T-helper 2 cell treated with Interferon-gamma antibody and Interleukin-4, amounts not matched to agents 100 ng/mL and 5 ng/mL, for 36 hours (primary cell): ENCODE measurements around the gene CHRNB1. TPM values are rescaled to one million over a fixed set of nuclear protein-coding genes. Genes with fewer than 3 reads are reported as not detected.

ENCODE experiments used
- total RNA-seq: library from RNA; stranded (reverse); gene quantifications from 2 replicates; pipeline ENCODE4 v1.2.3, GENCODE V29; 2022

CHRNB1 gene
- total RNA-seq, 1 donor from 2014 or later = 11.4 TPM

Other genes starting within 250 kb of the CHRNB1 start
- 9.1 and 9.6 TPM in 2 replicates for gene DLG4, start 225.2 kb upstream of the CHRNB1 start, total RNA-seq
- gene ACADVL, start 225.1 kb upstream of the CHRNB1 start, total RNA-seq = 340 and 346 TPM in 2 replicates
- gene DVL2, start 210.5 kb upstream of the CHRNB1 start, total RNA-seq = 46.4 and 51.1 TPM in 2 replicates
- gene PHF23, start 205.6 kb upstream of the CHRNB1 start, total RNA-seq = 53.4 and 55.1 TPM in 2 replicates
- gene GABARAP, start 202.6 kb upstream of the CHRNB1 start, total RNA-seq = 223 and 242 TPM in 2 replicates
- gene CTDNEP1, start 193.3 kb upstream of the CHRNB1 start, total RNA-seq = 170 and 179 TPM in 2 replicates
- 56.5 and 57.8 TPM in 2 replicates for gene ELP5, start 192.8 kb upstream of the CHRNB1 start, total RNA-seq
- gene CLDN7, start 182.6 kb upstream of the CHRNB1 start, total RNA-seq = 0.32 and 0.39 TPM in 2 replicates
- gene SLC2A4, start 163.3 kb upstream of the CHRNB1 start, total RNA-seq = 0.07 TPM in 1 of 2 replicates, not detected in the other
- 1.3 and 1.4 TPM in 2 replicates for gene YBX2, start 150.4 kb upstream of the CHRNB1 start, total RNA-seq
- gene EIF5A, start 137.4 kb upstream of the CHRNB1 start, total RNA-seq = 709 TPM in 2 replicates
- gene GPS2, start 129.7 kb upstream of the CHRNB1 start, total RNA-seq = 78.5 and 83.2 TPM in 2 replicates
- gene NEURL4, start 115.7 kb upstream of the CHRNB1 start, total RNA-seq = 38.5 and 44.1 TPM in 2 replicates
- gene ACAP1, start 108.5 kb upstream of the CHRNB1 start, total RNA-seq = 580 and 590 TPM in 2 replicates
- gene KCTD11, start 92.9 kb upstream of the CHRNB1 start, total RNA-seq = 8.2 TPM in 2 replicates
- gene TMEM95, start 89.9 kb upstream of the CHRNB1 start, total RNA-seq = not detected in 2 replicates
- 1.2 and 1.4 TPM in 2 replicates for gene TNK1, start 64.0 kb upstream of the CHRNB1 start, total RNA-seq
- 141 and 147 TPM in 2 replicates for gene PLSCR3, start 50.5 kb upstream of the CHRNB1 start, total RNA-seq
- 54.3 and 56.3 TPM in 2 replicates for gene TMEM256, start 41.0 kb upstream of the CHRNB1 start, total RNA-seq
- gene NLGN2, start 37.2 kb upstream of the CHRNB1 start, total RNA-seq = 1.2 TPM in 2 replicates
- gene SPEM1, start 24.7 kb upstream of the CHRNB1 start, total RNA-seq = not detected in 2 replicates
- not detected in 2 replicates for gene SPEM2, start 19.4 kb upstream of the CHRNB1 start, total RNA-seq
- gene SPEM3, start 16.2 kb upstream of the CHRNB1 start, total RNA-seq = not detected in 2 replicates
- gene TMEM102, start 9.6 kb upstream of the CHRNB1 start, total RNA-seq = 14.4 TPM in 2 replicates
- gene FGF11, start 5.5 kb upstream of the CHRNB1 start, total RNA-seq = 5.6 and 5.8 TPM in 2 replicates
- gene ZBTB4, start 34.6 kb downstream of the CHRNB1 start, total RNA-seq = 21.6 and 22.3 TPM in 2 replicates
- gene SLC35G6, start 36.4 kb downstream of the CHRNB1 start, total RNA-seq = not detected in 2 replicates
- gene POLR2A, start 39.3 kb downstream of the CHRNB1 start, total RNA-seq = 192 and 200 TPM in 2 replicates
- gene TNFSF12, start 104.0 kb downstream of the CHRNB1 start, total RNA-seq = 66.6 and 67.0 TPM in 2 replicates
- 3.2 TPM in 2 replicates for gene TNFSF13, start 113.7 kb downstream of the CHRNB1 start, total RNA-seq
- gene SENP3, start 116.9 kb downstream of the CHRNB1 start, total RNA-seq = 50.9 and 55.3 TPM in 2 replicates
- 8.3 and 9.4 TPM in 2 replicates for gene CD68, start 134.6 kb downstream of the CHRNB1 start, total RNA-seq
- 79.6 and 79.9 TPM in 2 replicates for gene MPDU1, start 138.8 kb downstream of the CHRNB1 start, total RNA-seq
- gene SOX15, start 145.0 kb downstream of the CHRNB1 start, total RNA-seq = 0.25 and 0.50 TPM in 2 replicates
- 30.3 and 31.7 TPM in 2 replicates for gene FXR2, start 169.8 kb downstream of the CHRNB1 start, total RNA-seq
- gene SAT2, start 182.8 kb downstream of the CHRNB1 start, total RNA-seq = 17.8 and 18.2 TPM in 2 replicates
- not detected in 2 replicates for gene SHBG, start 185.1 kb downstream of the CHRNB1 start, total RNA-seq
- 0.16 and 0.25 TPM in 2 replicates for gene ATP1B2, start 205.9 kb downstream of the CHRNB1 start, total RNA-seq
- gene TP53, start 242.4 kb downstream of the CHRNB1 start, total RNA-seq = 195 and 207 TPM in 2 replicates
- gene WRAP53, start 243.4 kb downstream of the CHRNB1 start, total RNA-seq = 25.9 and 28.9 TPM in 2 replicates